ENCODE results near the gene PSD4. TPM values are rescaled to one million over a fixed set of nuclear protein-coding genes. Genes with fewer than 3 reads are reported as not detected.

PSD4 gene
- total RNA-seq, 1 experiment from 2014 or later: 12.6 TPM

GRCh38 chr2:113207021-113207420, 33.2 kb downstream of the PSD4 start:
- no TSS peak for BruUV-seq (replicated peaks)
- CTCF ChIA-PET: interaction anchor here (0.7 to 4.2 kb wide), 3 partner anchors 69 to 182 kb away, joined by 4 to 30 read pairs (median 4); no protein-coding TSS in a partner anchor
- TF ChIP-seq TCF7L2 (IDR thresholded peaks at IDR 0.05; ENCODE audit: borderline replicate concordance, extremely low read depth, insufficient read depth, insufficient read length) (no peak), JUND (IDR thresholded peaks at IDR 0.05) (no peak), POLR2A (IDR thresholded peaks at IDR 0.05; ENCODE audit: borderline replicate concordance, extremely low read depth, insufficient read depth, insufficient read length) (no peak), SIN3A (IDR thresholded peaks at IDR 0.05; ENCODE audit: low read depth) (no peak)
- RAD21 ChIA-PET (ENCODE audit: low non-redundant PET in 1 of 2, low total read pairs in 2 of 2, uncharacterized antibody in 2 of 2, unreplicated experiment in 2 of 2): no interaction called here
- intact Hi-C loops (cut with micrococcal nuclease): no loop called here
- H3K4me1 ChIP-seq (ENCODE audit: control insufficient read depth in 1 of 2, insufficient read depth in 2 of 2, low read length in 2 of 2): peaks cover 20 to 31% of the 10 kb centered on the region in 2 experiments
- H3K27ac ChIP-seq (ENCODE audit: low read depth, low read length): no peak overlapping the region
- no peaks in the 10 kb centered on the region for H3K9me2 ChIP-seq (ENCODE audit: insufficient read depth)
- DNase-seq (ENCODE audit: low read depth, low spot score) (no peak), ATAC-seq (no peak)
- no peaks in the 10 kb centered on the region; a peak in 1 of 4 replicates for H3K36me3 ChIP-seq (ENCODE audit: control insufficient read depth in 1 of 2, insufficient read depth in 2 of 2, low read length in 2 of 2)
- H3K9ac ChIP-seq (ENCODE audit: low read length): no peak overlapping the region
- no peak overlapping the region for H2AFZ ChIP-seq (ENCODE audit: low read depth, low read length, poor library complexity, severe bottlenecking)
- H3K4me2 ChIP-seq (ENCODE audit: low read length): no peak overlapping the region
- no peaks in the 10 kb centered on the region for H3K9me3 ChIP-seq (ENCODE audit: control insufficient read depth in 1 of 2, insufficient read depth in 1 of 2, low read depth in 1 of 2, low read length in 2 of 2)
- POLR2A ChIA-PET: no interaction called here
- H3K27me3 ChIP-seq (ENCODE audit: insufficient read depth, low read length): no peaks in the 10 kb centered on the region
- H3K79me2 ChIP-seq (ENCODE audit: insufficient read depth, low read length): no peaks in the 10 kb centered on the region
- no peaks in the 10 kb centered on the region for H4K20me1 ChIP-seq (ENCODE audit: insufficient read depth)
- H3K4me3 ChIP-seq (replicated peaks in 1 of 2; ENCODE audit: low read depth in 1 of 2, low read length in 2 of 2): no peak overlapping the region

GRCh38 chr2:113208396-113208795, 34.6 kb downstream of the PSD4 start:
- POLR2A ChIA-PET: no interaction called here
- intact Hi-C loops (cut with micrococcal nuclease): no loop called here
- ATAC-seq (no peak), DNase-seq (ENCODE audit: low read depth, low spot score) (no peak)
- H3K9ac ChIP-seq (ENCODE audit: low read length): no peak overlapping the region
- no peak overlapping the region for H2AFZ ChIP-seq (ENCODE audit: low read depth, low read length, poor library complexity, severe bottlenecking)
- CTCF ChIA-PET: no interaction called here
- RAD21 ChIA-PET (ENCODE audit: low non-redundant PET in 1 of 2, low total read pairs in 2 of 2, uncharacterized antibody in 2 of 2, unreplicated experiment in 2 of 2): no interaction called here
- no peak overlapping the region for H3K4me2 ChIP-seq (ENCODE audit: low read length)
- no peaks in the 10 kb centered on the region for H3K79me2 ChIP-seq (ENCODE audit: insufficient read depth, low read length)
- no peaks in the 10 kb centered on the region for H3K9me2 ChIP-seq (ENCODE audit: insufficient read depth)
- no peak overlapping the region for H3K27ac ChIP-seq (ENCODE audit: low read depth, low read length)
- H3K4me1 ChIP-seq (ENCODE audit: control insufficient read depth in 1 of 2, insufficient read depth in 2 of 2, low read length in 2 of 2): peaks cover 23 to 34% of the 10 kb centered on the region in 2 experiments
- H3K27me3 ChIP-seq (ENCODE audit: insufficient read depth, low read length): no peaks in the 10 kb centered on the region
- BruUV-seq (replicated peaks): no TSS peak
- no peak overlapping the region for H3K4me3 ChIP-seq (replicated peaks in 1 of 2; ENCODE audit: low read depth in 1 of 2, low read length in 2 of 2)
- H3K9me3 ChIP-seq (ENCODE audit: control insufficient read depth in 1 of 2, insufficient read depth in 1 of 2, low read depth in 1 of 2, low read length in 2 of 2): no peaks in the 10 kb centered on the region
- no peaks in the 10 kb centered on the region for H3K36me3 ChIP-seq (ENCODE audit: control insufficient read depth in 1 of 2, insufficient read depth in 2 of 2, low read length in 2 of 2)
- H4K20me1 ChIP-seq (ENCODE audit: insufficient read depth): no peaks in the 10 kb centered on the region
- no peak for TF ChIP-seq EGR1 (IDR thresholded peaks at IDR 0.05; ENCODE audit: low read depth)
- no peak for TF ChIP-seq ZBTB33 (IDR thresholded peaks at IDR 0.05; ENCODE audit: extremely low read depth, insufficient replicate concordance, low read length)
- TF ChIP-seq FOSL1 (IDR thresholded peaks at IDR 0.05; ENCODE audit: low read depth): no peak
- no peak for TF ChIP-seq CTCF (IDR thresholded peaks at IDR 0.05 in 2 of 3, conservative IDR thresholded peaks at IDR 0.05 in 1 of 3; ENCODE audit: borderline replicate concordance in 1 of 3, insufficient read depth in 1 of 3, low read depth in 2 of 3, low read length in 2 of 3)
- TF ChIP-seq TCF7L2 (IDR thresholded peaks at IDR 0.05; ENCODE audit: borderline replicate concordance, extremely low read depth, insufficient read depth, insufficient read length): no peak
- no peak for TF ChIP-seq RAD21 (IDR thresholded peaks at IDR 0.05; ENCODE audit: low read depth)
- TF ChIP-seq CEBPB (IDR thresholded peaks at IDR 0.05; ENCODE audit: low read depth): no peak
- no peak for TF ChIP-seq SP1 (IDR thresholded peaks at IDR 0.05; ENCODE audit: low read depth)
- TF ChIP-seq EZH2 (IDR thresholded peaks at IDR 0.05): no peak
- TF ChIP-seq MAX (IDR thresholded peaks at IDR 0.05): no peak

Measured in HCT116 (cell line).